HG03064 (cell line): ENCODE measurements around the gene LSM7.

Source experiments
- ATAC-seq: cut with Tn5 transposase; IDR thresholded peaks from one replicate; pipeline ENCODE4 v1.9.1; 2021; ENCODE audit warnings: low read depth; ENCODE audit not compliant: unreplicated experiment

The LSM7 gene

GRCh38 chr19:2305452-2306280 is 22.7 kb downstream of the LSM7 start:
- ATAC-seq = no peak

GRCh38 chr19:2303211-2303798 is 25.1 kb downstream of the LSM7 start:
- ATAC-seq = no peak

- ATAC-seq = no peak
Measured at GRCh38 chr19:2302319-2303210, 25.8 kb downstream of the LSM7 start.

GRCh38 chr19:2300533-2300932 is 27.9 kb downstream of the LSM7 start:
- no peak for ATAC-seq

GRCh38 chr19:2296141-2296540 is 32.2 kb downstream of the LSM7 start:
- ATAC-seq = no peak

GRCh38 chr19:2294687-2295335 is 33.6 kb downstream of the LSM7 start:
- no peak for ATAC-seq

DNA sequence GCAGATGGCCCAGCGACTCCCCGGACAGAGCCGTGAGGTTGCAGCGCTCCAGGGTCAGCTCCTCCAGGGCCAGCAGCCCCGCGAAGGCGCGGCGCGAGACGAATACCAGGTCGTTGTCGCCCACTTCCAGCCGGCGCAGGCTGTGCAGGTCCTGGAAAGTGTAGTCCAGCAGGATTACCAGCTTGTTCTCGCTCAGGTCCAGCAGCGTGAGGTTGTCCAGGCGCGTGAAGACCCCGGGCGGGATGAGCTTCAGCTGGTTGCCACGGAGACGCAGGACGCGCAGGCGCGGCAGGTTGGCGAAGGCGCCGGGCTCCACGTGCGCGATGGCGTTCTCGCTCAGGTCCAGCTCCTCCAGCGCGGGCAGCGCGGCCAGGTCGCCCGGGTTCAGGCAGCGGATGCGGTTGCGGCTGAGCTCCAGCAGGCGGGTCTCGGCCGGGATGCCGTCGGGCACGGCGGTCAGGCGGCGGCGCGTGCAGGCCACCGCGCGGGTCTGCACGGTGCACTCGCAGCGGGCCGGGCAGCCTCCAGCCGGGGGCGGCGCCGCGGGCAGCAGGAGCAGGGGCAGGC is 37.1 kb downstream of the LSM7 start:
- no peak for ATAC-seq

- ATAC-seq = no peak
Measured at GRCh38 chr19:2290441-2291184, 37.8 kb downstream of the LSM7 start.

GRCh38 chr19:2289714-2290435 is 38.5 kb downstream of the LSM7 start:
- no peak for ATAC-seq

DNA sequence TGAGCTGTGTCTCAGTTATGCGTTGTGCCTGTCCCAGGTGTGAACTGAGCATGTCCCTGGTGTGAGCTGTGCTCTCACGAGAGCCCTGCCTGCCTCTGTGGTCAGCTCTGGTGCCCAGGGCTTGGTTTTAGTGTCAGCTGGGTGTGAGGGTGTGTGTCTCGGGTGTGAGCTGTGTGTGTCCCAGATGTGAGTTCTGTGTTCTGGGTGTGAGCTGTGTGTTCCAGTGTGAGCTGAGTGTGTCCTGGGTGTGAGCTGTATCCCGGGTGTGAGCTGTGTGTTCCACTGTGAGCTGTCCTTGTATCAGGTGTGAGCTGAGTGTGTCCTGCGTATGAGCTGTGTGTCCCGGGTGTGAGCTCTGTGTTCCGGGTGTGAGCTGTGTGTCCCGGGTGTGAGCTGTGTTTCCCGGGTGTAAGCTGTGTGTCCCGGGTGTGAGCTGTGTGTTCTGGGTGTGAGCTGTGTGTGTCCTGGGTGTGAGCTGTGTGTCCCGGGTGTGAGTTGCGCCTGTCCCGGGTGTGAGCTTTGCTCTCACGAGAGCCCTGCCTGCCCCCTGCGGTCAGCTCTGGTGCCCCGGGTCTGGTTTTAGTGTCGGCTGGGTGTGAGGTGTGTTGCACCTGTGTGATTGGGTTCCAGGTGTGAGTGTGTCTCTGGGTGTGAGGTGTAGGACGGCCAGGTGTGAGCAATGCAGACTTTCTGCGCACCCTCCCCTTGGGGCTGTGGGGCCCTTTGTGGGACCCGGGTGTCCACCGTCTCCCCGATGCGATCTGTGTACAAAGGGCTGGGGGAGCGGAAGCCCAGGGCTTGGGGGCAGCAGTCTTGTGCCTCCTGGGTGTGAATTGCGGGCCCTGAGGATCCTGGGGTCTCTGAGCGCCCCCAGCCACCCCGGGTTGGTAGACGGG is 39.3 kb downstream of the LSM7 start:
- ATAC-seq = no peak

- no peak for ATAC-seq
Measured at GRCh38 chr19:2288338-2288817, 40.0 kb downstream of the LSM7 start.

GRCh38 chr19:2287585-2288337 is 40.6 kb downstream of the LSM7 start:
- no peak for ATAC-seq

- no peak for ATAC-seq
Measured at GRCh38 chr19:2286402-2287140, 41.8 kb downstream of the LSM7 start.

GRCh38 chr19:2283835-2284507 is 44.4 kb downstream of the LSM7 start:
- ATAC-seq = no peak

- no peak for ATAC-seq
Measured at GRCh38 chr19:2282862-2283237, 45.5 kb downstream of the LSM7 start.
